GM19395 (cell line): ENCODE results near the gene GHR.

ENCODE experiments used
- ATAC-seq: cut with Tn5 transposase; IDR thresholded peaks from one replicate; pipeline ENCODE4 v1.9.1; 2021; ENCODE audit warnings: mild to moderate bottlenecking, moderate library complexity; ENCODE audit not compliant: unreplicated experiment

The GHR gene

DNA sequence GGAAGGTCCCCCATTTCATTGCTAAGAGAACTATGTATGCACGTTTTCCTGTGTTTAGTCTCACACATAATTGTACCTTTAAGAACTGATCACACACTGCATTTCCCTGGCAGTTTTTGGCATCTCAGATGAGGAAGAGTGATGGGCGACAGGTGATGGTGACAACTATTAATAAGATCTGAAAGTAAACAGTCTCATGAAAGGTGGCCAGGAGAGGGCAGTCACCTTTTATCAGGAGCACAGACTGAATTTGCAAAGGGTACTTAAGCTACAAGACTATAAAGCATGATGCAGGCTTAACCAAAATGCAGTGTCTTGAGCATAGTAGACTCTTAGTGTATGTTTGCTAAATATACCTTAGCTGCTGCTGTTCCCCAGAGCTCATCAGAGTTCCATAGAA lies 91.5 kb downstream of the GHR start:
- ATAC-seq = no peak

DNA sequence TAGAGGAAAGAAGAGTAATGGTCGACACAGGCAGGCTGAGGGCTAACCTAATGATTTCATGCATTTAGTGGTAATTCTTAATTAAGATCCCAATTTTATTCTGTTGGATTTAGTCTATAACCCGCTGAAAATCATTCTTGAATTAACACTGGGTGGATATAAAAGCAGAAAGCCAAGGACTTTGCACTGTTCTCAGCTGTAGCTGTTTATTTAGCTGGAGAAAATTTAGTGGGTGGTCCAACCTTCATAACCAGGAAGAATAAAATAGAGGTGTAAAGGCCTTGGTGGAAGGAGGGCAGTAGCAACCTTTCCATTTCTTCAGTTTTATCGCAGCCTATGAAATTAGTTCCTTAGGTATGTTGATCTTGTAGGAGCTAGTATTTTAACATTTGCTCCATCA lies 92.3 kb downstream of the GHR start:
- no peak for ATAC-seq

DNA sequence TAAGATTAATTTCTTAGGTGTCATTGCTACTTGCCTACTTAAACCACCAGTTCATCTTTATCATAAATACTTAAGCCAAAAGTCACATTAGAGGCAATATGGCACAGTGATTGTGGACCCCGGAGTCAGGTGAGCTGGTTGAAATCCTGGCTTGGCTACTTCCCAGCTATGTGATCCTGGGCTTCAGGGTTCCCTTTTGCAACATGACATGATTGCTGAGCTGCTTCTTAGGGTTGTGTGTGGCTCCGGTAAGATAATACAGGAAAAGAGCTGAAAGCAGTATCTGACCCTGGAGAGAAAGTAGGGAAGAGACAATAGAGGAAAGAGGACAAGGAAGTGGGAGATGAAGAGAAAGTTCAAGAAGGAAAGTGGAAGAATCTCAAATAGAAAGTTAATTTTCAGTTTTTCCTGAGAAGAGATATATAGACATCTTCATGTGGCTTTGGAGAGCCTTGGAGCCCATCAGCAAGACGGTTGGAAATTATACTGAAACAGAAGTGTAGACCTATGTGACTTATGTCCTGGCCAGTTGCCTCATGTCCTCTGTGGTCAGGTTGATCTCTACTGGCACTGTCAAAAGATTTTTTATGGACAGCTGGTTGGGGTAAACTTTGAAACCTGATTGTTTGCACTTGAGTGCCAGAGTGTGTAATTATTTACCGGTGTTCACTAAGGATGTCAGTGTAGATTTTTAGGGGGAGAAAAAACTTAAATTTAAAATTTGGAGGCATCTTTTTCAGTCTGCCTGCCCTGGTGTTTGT lies 93.2 kb downstream of the GHR start:
- ATAC-seq = no peak

DNA sequence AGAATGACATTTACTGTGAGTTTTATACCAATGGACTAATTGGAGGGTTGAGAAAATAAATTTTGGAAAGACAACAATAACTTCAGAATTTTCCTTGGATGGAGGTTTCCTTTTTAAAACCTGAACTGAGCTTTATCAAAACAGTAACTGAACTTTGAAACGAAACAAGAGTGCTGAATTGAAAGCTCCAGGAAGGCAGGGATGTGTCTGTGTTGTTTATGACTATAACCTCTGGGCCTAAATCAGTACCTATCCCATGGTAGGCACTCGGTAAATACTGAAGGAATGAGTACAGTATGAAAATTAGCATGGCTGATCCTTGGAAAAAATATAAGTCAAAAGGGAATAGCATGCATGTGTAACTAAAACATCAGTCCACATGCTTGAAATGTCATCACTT lies 93.9 kb downstream of the GHR start:
- no peak for ATAC-seq

DNA sequence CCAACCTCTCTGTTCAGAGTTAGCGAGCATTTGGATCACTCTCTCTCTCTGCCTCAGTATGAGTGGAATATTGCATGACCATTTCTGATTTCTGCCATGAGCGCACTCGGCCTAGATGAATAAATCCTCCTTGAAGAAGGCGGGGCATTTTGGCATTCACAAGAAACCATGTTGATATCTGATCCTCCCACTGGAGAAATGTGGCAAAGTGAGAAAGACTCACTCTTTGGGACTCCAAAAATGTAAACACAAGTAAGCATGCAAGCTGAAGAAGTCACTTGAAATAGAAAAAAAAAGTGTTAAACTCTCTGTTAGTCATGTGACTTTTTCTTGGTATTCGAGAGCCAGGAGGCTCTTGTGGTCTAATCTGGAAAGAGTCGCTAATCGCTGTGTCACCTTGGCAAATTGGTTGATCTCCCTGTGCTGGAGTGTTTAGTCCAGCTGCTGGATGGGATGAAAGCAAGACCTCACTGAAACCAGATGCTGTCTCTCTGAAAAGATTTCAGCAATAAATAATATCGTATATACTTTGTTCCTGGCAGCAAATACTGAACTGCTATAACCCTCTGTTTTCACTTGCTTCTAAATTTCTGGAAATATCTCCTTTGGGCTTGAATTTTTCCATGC lies 95.5 kb downstream of the GHR start:
- no peak for ATAC-seq

DNA sequence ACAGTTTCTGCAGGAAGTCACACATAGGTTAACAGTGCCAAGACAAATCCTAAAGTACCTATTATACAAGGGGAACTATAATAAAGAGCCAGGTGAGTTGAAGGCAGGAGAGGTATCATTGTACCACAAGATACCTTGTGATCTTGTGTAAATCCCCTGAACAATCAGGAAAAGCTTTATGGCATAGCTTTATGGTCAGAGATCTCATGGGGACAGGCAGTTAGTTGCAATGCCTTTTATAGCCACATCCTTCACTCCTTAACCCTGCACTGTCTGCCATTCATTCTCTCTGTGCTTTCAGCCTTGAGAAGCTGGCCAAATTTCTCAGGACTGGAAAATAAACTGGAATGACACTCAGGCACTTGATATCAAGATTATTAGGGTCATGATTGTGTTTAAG lies 97.0 kb downstream of the GHR start:
- ATAC-seq = no peak

DNA sequence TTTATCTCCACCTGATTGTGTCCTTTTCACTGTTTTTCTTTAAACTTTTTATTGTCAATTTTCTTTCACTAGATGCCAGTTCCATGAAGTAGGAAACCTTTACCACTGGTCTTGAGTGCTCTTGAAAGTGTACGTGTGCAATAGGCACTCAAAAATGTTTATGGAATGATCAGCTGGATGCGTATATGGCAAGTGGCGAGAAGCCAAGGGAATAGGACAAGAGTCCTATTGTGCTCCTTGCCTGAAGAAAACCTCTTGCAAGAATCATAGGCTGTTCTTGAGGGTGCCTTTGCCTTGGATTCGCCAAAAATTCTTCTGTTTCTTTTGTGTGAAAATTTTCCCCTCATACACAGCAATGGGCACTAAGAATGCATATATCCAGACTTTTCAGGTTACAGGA lies 97.7 kb downstream of the GHR start:
- ATAC-seq = no peak

DNA sequence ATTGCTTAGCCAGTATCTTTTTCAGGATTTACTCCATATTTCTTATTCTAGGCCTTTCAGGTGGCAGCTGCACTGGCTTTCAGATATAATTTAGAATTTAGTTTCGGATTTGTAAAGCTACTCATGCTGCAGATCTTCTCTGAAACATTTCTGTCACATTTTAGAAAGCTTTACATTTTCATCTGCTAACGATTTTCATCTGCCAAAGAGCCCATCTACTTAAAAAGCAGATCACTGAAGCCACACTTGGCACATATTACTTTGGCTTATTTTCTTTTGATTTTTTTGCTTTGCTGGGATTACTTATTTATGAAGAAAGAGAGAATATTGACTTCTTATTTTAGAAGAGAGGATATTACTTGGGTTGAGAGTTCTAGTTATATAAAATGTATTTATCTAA lies 98.2 kb downstream of the GHR start:
- no peak for ATAC-seq

DNA sequence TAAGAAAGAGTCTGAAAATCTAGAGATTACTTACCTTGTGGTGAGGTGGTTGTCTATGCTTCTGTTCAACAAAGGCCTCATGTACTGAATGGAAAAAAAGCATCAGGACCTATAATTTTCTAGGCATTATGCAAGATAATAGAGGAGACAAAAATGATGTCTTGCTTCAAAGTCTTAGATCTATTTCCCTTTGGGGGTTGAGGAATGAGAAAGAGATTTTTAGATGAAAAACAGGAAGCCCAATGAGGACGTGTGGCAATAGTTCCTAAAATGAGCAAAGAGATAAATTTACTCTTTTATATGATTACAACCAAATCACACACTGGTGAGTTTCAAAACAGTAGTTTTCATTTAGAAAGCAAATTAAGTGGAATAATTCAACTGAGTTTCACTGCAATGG lies 99.5 kb downstream of the GHR start:
- no peak for ATAC-seq

DNA sequence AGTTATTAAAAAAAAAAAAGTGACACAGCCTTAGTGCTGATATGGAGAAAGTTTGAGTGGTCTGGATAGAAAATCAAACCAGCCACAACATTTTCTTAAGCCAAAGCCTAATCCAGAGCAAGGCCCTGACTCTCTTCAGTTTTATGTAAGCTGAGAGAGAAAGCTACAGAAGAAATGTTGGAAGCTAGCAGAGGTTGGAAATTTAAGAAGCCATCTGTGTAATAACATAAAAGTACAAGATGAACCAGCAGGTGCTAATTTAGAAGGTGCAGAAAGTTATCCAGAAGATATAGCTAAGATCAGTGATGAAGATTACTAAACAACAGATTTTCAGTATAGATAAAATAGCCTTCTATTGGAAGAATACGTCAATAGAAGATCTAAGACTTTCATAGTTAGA lies 102.9 kb downstream of the GHR start:
- ATAC-seq = no peak

DNA sequence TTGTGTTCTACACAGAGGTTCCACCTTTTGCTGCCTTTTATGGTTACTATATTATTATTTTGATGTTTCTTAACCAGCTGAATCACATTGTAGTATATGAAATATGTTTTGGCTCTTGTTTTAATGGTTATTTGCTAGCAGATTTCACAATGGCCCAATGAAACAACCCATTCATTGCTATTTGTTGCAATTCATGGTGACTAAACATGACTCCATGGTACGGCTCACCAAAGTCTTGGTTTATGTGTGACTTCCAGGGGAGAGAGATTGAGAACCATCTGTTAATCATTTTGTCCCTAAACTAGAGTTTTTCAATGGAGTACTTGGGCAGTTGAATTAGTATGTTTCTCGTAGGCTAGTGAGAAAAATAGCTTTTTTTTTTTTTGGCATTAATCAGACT lies 108.4 kb downstream of the GHR start:
- no peak for ATAC-seq

DNA sequence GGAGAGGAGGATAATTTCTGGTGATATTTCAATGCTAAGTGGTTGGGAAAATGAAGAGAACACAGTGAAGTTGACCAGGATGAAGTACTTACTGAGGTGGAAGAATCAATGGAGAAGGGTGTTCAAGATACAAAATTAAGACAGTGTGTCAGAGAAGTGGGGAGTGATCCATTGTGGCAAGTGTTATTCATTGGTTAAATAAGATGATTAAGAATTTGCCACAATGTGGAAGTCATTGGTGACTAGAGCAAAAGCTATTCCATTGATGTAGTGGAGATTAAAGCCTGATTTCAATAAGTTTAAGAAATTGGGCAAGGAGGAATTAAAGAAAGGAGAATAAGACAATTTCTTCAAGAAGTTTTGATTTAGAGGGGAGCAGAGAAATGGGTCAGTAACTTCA lies 118.9 kb downstream of the GHR start:
- ATAC-seq = no peak

DNA sequence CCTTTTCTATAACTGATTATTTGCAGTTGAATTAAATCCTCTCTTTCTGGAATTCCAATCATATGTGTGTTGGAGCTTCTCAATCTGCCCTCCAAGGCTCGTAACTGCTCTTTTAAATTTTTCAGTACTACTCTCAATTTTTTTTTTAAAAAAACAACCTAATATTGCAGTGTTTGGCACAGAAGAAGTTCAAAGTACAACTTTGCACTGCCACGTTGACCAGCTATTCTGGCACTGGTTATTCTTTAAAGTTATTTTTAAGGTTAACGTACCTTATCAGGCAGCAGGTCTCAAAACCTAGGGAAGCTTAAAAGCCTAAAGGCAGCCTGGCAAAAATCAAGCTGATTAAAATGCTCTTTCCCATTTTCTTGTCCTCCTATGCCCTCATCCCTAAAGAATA lies 120.5 kb downstream of the GHR start:
- ATAC-seq = no peak

DNA sequence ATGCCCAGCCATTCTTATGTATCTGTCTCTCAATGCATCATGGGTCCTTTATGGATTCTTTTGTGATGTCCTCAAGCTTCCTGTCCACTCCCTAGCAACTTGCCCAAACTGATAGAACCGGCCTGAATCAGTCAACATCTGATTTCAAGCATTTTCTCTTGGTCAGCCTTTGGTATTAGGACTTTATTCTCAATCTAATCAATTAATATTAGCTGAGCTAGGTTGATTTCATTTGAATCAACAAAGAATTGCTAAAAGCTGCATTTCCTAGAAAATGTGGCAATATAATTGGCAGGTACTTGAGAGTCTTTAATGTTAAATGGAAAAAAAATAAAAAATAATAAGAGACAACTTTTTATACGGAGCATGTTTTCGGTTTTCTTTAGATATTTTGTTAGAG lies 121.8 kb downstream of the GHR start:
- ATAC-seq = no peak

DNA sequence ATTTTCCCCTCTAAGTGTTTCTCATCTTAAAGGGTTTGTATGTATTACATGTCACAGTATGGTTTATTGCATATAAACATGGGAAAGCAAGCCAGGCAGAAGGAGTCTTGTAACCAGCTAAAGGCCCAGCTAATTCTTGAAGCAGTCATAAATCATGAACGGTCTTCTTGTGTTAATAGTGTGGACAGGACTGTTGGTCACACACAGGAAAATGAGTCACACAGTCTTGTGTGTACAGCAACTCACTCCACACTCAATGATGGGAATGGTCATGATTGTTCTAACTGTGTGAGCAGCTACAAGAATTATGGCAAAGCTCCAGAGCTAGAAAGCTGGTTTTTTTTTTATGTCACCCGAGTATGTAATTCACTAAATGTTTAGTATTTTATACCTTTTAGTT lies 123.9 kb downstream of the GHR start:
- no peak for ATAC-seq

DNA sequence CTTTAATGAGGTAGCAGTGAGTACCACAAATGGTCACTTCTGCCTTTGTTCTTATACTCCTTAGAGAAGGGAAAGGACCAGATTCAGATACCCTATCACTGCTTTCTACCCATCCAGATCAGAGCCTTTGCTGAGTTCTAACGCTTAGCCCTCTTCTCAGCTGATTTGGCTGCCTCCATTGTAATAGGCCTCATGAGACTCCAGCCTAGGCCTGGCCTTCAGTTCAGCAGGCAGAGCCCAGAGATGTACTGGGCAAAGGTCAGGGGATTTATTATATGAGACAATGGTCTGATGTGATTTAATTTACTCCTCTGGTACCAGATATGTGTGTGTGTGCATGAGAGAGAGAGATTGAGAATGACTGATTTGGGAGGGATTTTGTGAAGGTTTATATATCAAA lies 124.7 kb downstream of the GHR start:
- no peak for ATAC-seq

DNA sequence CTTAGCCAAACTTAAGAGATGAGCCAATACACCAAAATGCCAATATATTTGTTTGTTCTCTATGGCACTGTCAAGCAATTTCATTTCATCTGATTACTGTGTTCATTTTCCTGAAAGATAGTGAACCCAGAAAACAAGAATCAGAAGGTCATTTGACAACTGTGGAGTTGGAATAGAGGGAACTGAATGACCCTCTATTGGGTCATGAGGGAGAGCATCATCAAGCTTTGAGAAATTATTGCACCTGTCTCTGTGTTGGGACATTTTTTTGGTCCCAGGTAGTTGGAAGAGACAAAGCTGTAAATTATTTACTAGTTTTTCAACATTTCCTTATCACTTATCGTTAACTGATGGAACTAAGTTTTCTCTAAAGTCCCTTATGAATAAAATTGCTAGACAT lies 129.4 kb downstream of the GHR start:
- ATAC-seq = no peak

DNA sequence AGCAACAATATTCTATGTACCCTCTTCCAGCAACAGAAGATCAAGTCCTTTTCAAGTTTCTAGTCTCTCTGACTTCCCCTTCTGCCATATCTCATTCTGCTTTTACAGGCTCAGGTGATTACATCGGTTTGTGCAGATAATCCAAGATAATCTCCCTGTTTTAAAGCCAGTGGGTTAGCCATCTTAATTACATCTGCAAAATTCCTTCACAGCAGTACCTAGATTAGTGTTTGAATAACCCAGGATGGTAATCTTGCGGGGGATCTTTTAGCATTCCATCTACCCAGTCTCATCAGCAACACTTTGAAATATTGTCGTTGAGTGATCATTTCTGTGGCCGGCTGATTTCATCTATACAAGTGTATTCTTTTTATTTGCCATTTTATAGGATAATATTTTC lies 130.2 kb downstream of the GHR start:
- ATAC-seq = no peak

DNA sequence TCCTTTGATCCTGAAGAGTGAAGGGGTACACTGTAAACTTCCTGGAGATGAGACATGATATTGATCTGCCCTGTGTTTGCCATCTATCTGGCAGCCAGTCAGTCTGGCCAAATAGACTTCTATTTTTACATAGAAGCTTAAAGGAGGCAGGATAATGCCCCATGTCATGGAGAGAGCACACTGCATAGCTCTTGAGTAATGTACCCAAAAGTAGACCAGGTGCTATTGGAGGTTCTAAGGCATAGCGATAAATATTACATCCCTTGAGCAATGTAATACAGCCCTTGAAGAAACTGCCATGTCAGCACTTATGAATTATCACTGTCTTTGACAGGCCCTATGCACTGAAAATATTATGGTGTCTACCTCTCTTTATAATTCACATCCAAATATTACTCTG lies 131.8 kb downstream of the GHR start:
- no peak for ATAC-seq

DNA sequence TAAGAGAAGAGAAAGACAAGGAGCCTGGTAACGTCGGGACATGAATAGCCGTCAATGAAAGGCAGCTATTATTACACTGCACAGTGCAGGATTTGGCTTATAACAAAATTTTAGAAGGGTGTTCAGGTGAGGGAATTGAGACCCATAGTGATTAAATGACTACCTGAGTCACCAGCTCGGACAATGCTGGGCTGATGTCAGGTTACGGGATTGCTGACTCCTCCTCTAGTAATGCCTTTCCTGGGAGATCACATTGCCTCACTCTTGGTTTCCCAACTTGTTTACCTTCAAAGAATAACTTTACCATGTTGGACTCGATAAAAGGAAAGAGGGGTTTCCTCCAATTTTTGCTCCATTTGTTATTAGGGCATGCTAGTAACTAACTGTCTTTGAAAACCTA lies 132.6 kb downstream of the GHR start:
- no peak for ATAC-seq

DNA sequence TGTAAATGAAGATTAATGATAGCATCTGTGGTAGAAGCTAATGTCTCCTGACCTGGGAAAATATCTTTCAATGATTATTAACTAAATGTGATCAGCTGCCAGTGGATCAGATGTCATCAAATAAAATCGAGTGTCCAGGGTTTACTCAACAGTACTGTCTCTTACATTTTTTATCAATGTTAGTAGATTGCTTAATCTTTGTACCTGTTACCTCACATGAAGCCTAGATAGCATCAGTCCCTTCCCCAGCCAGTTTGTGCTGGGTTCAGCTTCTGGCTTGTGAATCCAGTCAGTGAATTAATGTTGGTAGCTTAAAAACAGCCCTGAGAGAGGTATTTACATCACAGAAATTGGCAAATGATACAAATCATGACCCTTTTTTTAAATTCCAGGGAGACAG lies 134.4 kb downstream of the GHR start:
- no peak for ATAC-seq

DNA sequence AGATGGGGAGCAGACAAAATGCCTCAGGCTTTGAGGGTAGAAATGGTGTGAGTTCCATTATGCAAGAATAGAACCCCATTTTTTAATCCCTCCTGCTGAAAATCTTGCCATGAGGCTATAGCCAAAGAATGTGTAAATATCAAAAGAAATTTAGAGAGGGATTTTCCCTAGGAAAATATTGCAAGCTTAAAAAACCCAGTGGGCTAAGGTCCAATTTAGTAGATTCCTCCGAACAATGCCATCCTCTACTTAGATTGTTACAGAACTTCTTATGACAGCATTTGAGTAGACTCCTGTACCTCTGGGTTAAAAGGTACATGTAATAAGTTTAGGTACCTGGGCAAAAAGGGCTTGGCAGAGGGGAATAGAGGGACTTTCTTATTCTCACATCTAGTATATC lies 138.4 kb downstream of the GHR start:
- no peak for ATAC-seq
